ENCODE data around the gene FBXO24.

DNA sequence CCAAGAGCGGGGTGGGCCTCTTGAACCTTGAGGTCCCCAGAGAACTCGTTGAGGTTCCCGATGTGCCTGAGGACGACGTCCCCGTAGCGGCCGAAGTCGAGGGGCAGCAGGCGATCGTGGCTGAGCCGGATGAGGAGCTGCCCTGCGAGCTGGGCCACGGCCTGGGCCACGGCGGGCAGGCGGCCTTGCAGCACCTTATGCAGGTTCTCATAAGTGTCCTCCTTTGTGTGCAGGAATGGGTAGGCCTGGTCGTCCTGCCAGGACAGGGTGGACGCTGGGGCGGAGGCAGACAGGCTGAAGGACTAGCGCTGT lies 41.1 kb downstream of the FBXO24 start:
- TF ChIP-seq EZH2 (IDR thresholded peaks at IDR 0.05; ENCODE audit: borderline replicate concordance, low read depth, low read length) = no peak
- TF ChIP-seq, protein P1, sequence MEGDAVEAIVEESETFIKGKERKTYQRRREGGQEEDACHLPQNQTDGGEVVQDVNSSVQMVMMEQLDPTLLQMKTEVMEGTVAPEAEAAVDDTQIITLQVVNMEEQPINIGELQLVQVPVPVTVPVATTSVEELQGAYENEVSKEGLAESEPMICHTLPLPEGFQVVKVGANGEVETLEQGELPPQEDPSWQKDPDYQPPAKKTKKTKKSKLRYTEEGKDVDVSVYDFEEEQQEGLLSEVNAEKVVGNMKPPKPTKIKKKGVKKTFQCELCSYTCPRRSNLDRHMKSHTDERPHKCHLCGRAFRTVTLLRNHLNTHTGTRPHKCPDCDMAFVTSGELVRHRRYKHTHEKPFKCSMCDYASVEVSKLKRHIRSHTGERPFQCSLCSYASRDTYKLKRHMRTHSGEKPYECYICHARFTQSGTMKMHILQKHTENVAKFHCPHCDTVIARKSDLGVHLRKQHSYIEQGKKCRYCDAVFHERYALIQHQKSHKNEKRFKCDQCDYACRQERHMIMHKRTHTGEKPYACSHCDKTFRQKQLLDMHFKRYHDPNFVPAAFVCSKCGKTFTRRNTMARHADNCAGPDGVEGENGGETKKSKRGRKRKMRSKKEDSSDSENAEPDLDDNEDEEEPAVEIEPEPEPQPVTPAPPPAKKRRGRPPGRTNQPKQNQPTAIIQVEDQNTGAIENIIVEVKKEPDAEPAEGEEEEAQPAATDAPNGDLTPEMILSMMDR (IDR thresholded peaks at IDR 0.05 in 2 of 3, conservative IDR thresholded peaks at IDR 0.05 in 1 of 3; ENCODE audit: insufficient read depth in 2 of 3, low read depth in 1 of 3, low read length in 3 of 3) = no peak
- no peak for TF ChIP-seq ZNF133 (CRISPR knock-in tag; IDR thresholded peaks at IDR 0.05)
- TF ChIP-seq WHSC1 (IDR thresholded peaks at IDR 0.05; ENCODE audit: low read length) = no peak
- TF ChIP-seq, protein P2, sequence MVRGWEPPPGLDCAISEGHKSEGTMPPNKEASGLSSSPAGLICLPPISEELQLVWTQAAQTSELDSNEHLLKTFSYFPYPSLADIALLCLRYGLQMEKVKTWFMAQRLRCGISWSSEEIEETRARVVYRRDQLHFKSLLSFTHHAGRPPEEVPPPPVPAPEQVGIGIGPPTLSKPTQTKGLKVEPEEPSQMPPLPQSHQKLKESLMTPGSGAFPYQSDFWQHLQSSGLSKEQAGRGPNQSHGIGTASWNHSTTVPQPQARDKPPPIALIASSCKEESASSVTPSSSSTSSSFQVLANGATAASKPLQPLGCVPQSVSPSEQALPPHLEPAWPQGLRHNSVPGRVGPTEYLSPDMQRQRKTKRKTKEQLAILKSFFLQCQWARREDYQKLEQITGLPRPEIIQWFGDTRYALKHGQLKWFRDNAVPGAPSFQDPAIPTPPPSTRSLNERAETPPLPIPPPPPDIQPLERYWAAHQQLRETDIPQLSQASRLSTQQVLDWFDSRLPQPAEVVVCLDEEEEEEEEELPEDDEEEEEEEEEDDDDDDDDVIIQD (CRISPR knock-in tag; IDR thresholded peaks at IDR 0.05) = no peak
- no peak for TF ChIP-seq ATF1 (CRISPR knock-in tag; IDR thresholded peaks at IDR 0.05)
- TF ChIP-seq ATF1 (tag; IDR thresholded peaks at IDR 0.05) = no peak
- no peak for TF ChIP-seq NFYB (IDR thresholded peaks at IDR 0.05; ENCODE audit: extremely low read depth, insufficient read length)
- no peak for TF ChIP-seq CBFA2T3 (IDR thresholded peaks at IDR 0.05)
- no peak for TF ChIP-seq MAFF (IDR thresholded peaks at IDR 0.05; ENCODE audit: low read length)
- TF ChIP-seq MAFK (IDR thresholded peaks at IDR 0.05; ENCODE audit: low read length) = no peak
- TF ChIP-seq ESRRA (IDR thresholded peaks at IDR 0.05; ENCODE audit: borderline replicate concordance, low read depth) = no peak
